ENCODE measurements around the gene KRTAP20-3.

The KRTAP20-3 gene

DNA sequence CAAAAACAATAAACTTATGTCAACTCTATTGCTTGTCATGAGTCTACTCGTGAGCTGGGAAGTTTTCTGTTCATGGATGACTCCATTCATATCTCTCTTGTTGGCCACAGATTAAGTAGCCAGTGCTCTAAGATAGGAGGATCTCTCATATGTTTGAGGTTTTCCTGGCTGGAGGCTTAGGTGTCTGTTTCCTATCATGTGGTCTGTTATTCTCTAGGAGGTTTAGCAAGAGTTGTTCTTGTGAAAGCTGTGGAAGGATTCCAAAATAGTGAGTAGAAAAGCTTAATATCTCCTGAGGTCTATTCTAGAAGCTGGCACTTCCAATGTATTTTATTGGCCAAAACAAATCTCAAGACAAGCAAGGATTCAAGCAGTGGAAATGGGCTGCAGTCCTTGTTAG is 13.5 kb upstream of the KRTAP20-3 start:
- H3K4me3 ChIP-seq (ENCODE audit: low read length) = no peak overlapping the region
- H3K4me1 ChIP-seq (ENCODE audit: control insufficient read depth, insufficient read depth, low read length) = no peaks in the 10 kb centered on the region
- no peak overlapping the region for H3K27ac ChIP-seq (ENCODE audit: low read depth, low read length)
- no peaks in the 10 kb centered on the region for H3K36me3 ChIP-seq (ENCODE audit: control insufficient read depth, insufficient read depth, low read length)
- no peaks in the 10 kb centered on the region for H3K27me3 ChIP-seq (ENCODE audit: control insufficient read depth, insufficient read depth, low read length)
- no peak overlapping the region for H3K9ac ChIP-seq (ENCODE audit: low read length)

DNA sequence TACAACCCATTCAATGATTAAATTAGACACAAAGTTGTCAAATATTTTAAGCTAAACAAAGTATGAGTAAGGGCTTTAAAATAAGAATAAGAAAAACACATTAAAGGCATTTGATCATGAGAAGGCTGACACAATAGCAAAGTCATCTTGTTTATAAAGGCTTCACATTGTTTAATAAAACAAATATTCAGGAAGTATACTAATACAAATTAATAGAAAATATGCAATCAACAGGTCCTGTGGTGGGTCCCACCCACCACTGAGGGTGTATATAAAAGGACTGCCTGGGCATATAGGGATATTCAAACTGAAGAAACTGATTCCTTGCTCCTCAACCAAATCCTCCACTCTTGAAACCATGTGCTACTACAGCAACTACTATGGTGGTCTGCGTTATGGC is 7.8 kb upstream of the KRTAP20-3 start, which contains the start of gene KRTAP20-2:
KRTAP20-2 (plus strand) TSS at position 301 of the 400 bp plus-strand sequence; CDS start at position 359, 58 bp downstream.
- Histone ChIP-seq H3K27me3 (ENCODE audit: control insufficient read depth, insufficient read depth, low read length) (no peaks in the 10 kb centered on the region), H3K27ac (ENCODE audit: low read depth, low read length) (no peak within 1 kb of the TSS), H3K4me3 (ENCODE audit: low read length) (no peak within 1 kb of the TSS)

GRCh38 chr21:30638686-30639085 is 4.0 kb upstream of the KRTAP20-3 start:
- no peaks in the 10 kb centered on the region for H3K4me1 ChIP-seq (ENCODE audit: control insufficient read depth, insufficient read depth, low read length)
- no peaks in the 10 kb centered on the region for H3K36me3 ChIP-seq (ENCODE audit: control insufficient read depth, insufficient read depth, low read length)
- no peak overlapping the region for H3K27ac ChIP-seq (ENCODE audit: low read depth, low read length)
- H3K9ac ChIP-seq (ENCODE audit: low read length) = no peak overlapping the region
- no peak overlapping the region for H3K4me3 ChIP-seq (ENCODE audit: low read length)
- no peaks in the 10 kb centered on the region for H3K27me3 ChIP-seq (ENCODE audit: control insufficient read depth, insufficient read depth, low read length)

More for the DNA sequence above, 7.8 kb upstream of the KRTAP20-3 start, which contains the start of gene KRTAP20-2:
- Histone ChIP-seq H3K9ac (ENCODE audit: low read length) (no peak within 1 kb of the TSS), H3K4me1 (ENCODE audit: control insufficient read depth, insufficient read depth, low read length) (no peaks in the 10 kb centered on the region), H3K36me3 (ENCODE audit: control insufficient read depth, insufficient read depth, low read length) (no peaks in the 10 kb centered on the region)

- no peak overlapping the region for H3K27ac ChIP-seq (ENCODE audit: low read depth, low read length)
- H3K36me3 ChIP-seq (ENCODE audit: control insufficient read depth, insufficient read depth, low read length) = no peaks in the 10 kb centered on the region
- no peaks in the 10 kb centered on the region for H3K4me1 ChIP-seq (ENCODE audit: control insufficient read depth, insufficient read depth, low read length)
- no peak overlapping the region for H3K9ac ChIP-seq (ENCODE audit: low read length)
- no peak overlapping the region for H3K4me3 ChIP-seq (ENCODE audit: low read length)
- H3K27me3 ChIP-seq (ENCODE audit: control insufficient read depth, insufficient read depth, low read length) = no peaks in the 10 kb centered on the region
These were observed 4.3 kb downstream of the KRTAP20-3 start for GRCh38 chr21:30646904-30647414.

DNA sequence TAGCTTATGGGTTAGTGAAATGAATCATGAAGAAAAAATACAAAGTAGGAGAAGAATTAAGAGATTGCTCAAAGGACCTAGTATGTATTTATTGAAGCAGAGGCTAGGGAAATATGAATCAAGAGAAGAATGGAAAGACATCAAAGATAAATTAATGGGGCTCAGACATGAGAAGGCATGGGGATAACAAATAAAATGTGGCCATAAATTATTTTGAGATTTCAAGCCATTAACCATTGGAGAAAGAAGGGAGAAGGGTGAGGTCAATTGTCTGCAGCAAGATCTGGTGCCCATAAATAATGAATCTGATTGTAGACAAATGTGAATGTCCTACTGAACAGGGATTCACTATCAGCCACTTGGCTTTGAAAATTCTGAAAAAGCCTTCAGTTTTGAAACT is 10.2 kb downstream of the KRTAP20-3 start:
- Histone ChIP-seq H3K27me3 (ENCODE audit: control insufficient read depth, insufficient read depth, low read length) (no peaks in the 10 kb centered on the region), H3K9ac (ENCODE audit: low read length) (no peak overlapping the region), H3K27ac (ENCODE audit: low read depth, low read length) (no peak overlapping the region), H3K4me3 (ENCODE audit: low read length) (no peak overlapping the region), H3K4me1 (ENCODE audit: control insufficient read depth, insufficient read depth, low read length) (no peaks in the 10 kb centered on the region), H3K36me3 (ENCODE audit: control insufficient read depth, insufficient read depth, low read length) (no peaks in the 10 kb centered on the region)

DNA sequence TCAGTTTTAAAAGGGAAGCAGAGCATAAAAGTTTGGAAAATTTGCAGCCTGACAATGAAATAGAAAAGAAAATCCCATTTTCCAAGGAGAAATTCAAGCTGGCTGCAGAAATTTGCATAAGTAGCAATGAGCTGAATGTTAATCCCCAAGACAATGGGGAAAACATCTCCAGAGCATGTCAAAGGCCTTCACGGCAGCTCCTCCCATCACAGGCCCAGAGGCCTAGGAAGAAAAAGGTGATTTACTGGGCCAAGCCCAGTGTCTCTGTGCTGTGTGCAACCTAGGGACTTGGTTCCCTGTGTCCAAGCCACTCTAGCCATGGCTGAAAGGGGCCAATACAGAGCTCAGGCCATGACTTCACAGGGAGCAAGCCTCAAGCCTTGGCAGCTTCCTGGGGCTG is 26.1 kb downstream of the KRTAP20-3 start:
- no peaks in the 10 kb centered on the region for H3K36me3 ChIP-seq (ENCODE audit: control insufficient read depth, insufficient read depth, low read length)
- H3K4me1 ChIP-seq (ENCODE audit: control insufficient read depth, insufficient read depth, low read length) = no peaks in the 10 kb centered on the region
- no peak overlapping the region for H3K4me3 ChIP-seq (ENCODE audit: low read length)
- no peak overlapping the region for H3K9ac ChIP-seq (ENCODE audit: low read length)
- no peak overlapping the region for H3K27ac ChIP-seq (ENCODE audit: low read depth, low read length)
- no peaks in the 10 kb centered on the region for H3K27me3 ChIP-seq (ENCODE audit: control insufficient read depth, insufficient read depth, low read length)

DNA sequence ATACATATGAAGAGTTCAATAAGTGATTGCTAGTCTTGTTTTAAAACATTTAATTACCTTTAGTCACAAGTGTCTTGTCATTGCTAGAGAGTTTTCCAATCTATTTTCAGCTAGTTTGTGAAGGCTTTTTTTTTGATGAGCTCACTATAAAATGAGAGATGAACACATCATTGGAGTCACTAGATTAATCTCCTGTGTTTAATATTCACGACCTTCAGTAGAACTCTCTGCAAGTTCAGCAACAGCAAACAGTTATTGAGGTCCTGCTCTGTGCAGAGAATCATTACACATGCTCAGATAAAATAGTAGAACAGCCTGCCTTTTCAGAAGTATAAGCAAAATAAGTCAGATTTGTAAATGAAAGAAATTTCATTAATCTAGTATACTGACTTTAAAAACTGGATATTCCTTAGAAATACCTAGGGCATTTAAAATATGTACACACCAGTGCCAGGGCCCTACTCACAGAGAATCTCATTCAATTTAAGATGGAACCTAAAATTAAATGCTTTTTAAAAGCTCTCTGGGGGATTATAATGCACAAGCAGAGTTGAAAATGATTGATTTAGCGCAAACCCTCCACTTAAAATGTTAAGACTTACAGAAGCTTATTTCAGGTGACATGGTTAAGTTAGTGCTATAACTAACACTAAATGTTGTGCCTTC is 30.5 kb downstream of the KRTAP20-3 start:
- H3K9ac ChIP-seq (ENCODE audit: low read length) = no peak overlapping the region
- H3K36me3 ChIP-seq (ENCODE audit: control insufficient read depth, insufficient read depth, low read length) = no peaks in the 10 kb centered on the region
- H3K27ac ChIP-seq (ENCODE audit: low read depth, low read length) = no peak overlapping the region
- H3K4me3 ChIP-seq (ENCODE audit: low read length) = no peak overlapping the region
- no peaks in the 10 kb centered on the region for H3K27me3 ChIP-seq (ENCODE audit: control insufficient read depth, insufficient read depth, low read length)
- no peaks in the 10 kb centered on the region for H3K4me1 ChIP-seq (ENCODE audit: control insufficient read depth, insufficient read depth, low read length)

- no peak overlapping the region for H3K27ac ChIP-seq (ENCODE audit: low read depth, low read length)
- H3K27me3 ChIP-seq (ENCODE audit: control insufficient read depth, insufficient read depth, low read length) = no peaks in the 10 kb centered on the region
- no peaks in the 10 kb centered on the region for H3K36me3 ChIP-seq (ENCODE audit: control insufficient read depth, insufficient read depth, low read length)
- no peaks in the 10 kb centered on the region for H3K4me1 ChIP-seq (ENCODE audit: control insufficient read depth, insufficient read depth, low read length)
- H3K9ac ChIP-seq (ENCODE audit: low read length) = no peak overlapping the region
- no peak overlapping the region for H3K4me3 ChIP-seq (ENCODE audit: low read length)
These were observed 31.6 kb downstream of the KRTAP20-3 start for GRCh38 chr21:30674312-30674711.

GRCh38 chr21:30676737-30677136 is 34.1 kb downstream of the KRTAP20-3 start:
- H3K4me3 ChIP-seq (ENCODE audit: low read length) = no peak overlapping the region
- H3K27ac ChIP-seq (ENCODE audit: low read depth, low read length) = no peak overlapping the region
- no peaks in the 10 kb centered on the region for H3K27me3 ChIP-seq (ENCODE audit: control insufficient read depth, insufficient read depth, low read length)
- H3K9ac ChIP-seq (ENCODE audit: low read length) = no peak overlapping the region
- no peaks in the 10 kb centered on the region for H3K36me3 ChIP-seq (ENCODE audit: control insufficient read depth, insufficient read depth, low read length)
- H3K4me1 ChIP-seq (ENCODE audit: control insufficient read depth, insufficient read depth, low read length) = no peaks in the 10 kb centered on the region

- no peak overlapping the region for H3K9ac ChIP-seq (ENCODE audit: low read length)
- no peaks in the 10 kb centered on the region for H3K27me3 ChIP-seq (ENCODE audit: control insufficient read depth, insufficient read depth, low read length)
- no peak overlapping the region for H3K27ac ChIP-seq (ENCODE audit: low read depth, low read length)
- H3K4me1 ChIP-seq (ENCODE audit: control insufficient read depth, insufficient read depth, low read length) = no peaks in the 10 kb centered on the region
- no peaks in the 10 kb centered on the region for H3K36me3 ChIP-seq (ENCODE audit: control insufficient read depth, insufficient read depth, low read length)
- H3K4me3 ChIP-seq (ENCODE audit: low read length) = no peak overlapping the region
These were observed 37.9 kb downstream of the KRTAP20-3 start for GRCh38 chr21:30680586-30680985.

DNA sequence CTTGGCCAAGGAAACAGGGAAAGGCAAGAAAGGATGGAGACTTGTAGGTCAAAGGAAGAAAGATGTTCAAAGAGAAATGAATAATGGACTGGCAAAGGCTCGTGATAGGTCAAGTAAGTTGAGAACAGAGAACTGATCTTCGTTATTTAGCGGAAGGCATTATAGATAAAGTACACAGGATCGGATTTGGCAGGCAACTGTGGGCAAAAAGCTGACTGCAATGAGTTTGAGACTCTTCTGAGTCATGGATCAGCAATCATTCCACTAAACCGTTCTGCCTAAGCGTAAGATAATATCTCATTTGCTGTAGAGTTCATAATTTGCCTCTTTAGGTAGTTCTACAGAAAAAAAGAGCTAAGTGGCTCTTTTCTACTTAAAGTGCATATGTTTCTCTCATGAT is 41.8 kb downstream of the KRTAP20-3 start:
- no peak overlapping the region for H3K27ac ChIP-seq (ENCODE audit: low read depth, low read length)
- H3K27me3 ChIP-seq (ENCODE audit: control insufficient read depth, insufficient read depth, low read length) = no peaks in the 10 kb centered on the region
- H3K36me3 ChIP-seq (ENCODE audit: control insufficient read depth, insufficient read depth, low read length) = no peaks in the 10 kb centered on the region
- H3K9ac ChIP-seq (ENCODE audit: low read length) = no peak overlapping the region
- H3K4me3 ChIP-seq (ENCODE audit: low read length) = no peak overlapping the region
- no peaks in the 10 kb centered on the region for H3K4me1 ChIP-seq (ENCODE audit: control insufficient read depth, insufficient read depth, low read length)

DNA sequence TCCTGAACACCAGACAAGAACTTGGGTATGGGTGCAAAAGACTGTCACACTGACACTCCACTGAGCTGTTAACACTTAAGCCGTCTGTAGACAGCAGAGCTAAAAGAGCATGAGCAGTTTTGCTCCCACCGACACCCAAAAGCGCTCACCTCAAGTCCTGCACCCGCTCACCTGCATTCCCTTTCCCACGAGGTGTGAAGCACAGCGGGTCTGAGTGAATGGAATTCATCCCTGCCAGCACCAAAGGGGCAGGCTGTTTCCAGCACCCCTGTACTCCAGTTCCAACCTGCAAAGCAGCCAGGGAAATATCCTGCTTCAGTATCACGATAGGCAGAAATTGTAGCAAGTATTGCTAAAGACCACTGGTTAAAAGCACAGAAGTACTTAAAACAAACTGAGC is 47.2 kb downstream of the KRTAP20-3 start:
- H3K9ac ChIP-seq (ENCODE audit: low read length) = no peak overlapping the region
- H3K4me1 ChIP-seq (ENCODE audit: control insufficient read depth, insufficient read depth, low read length) = no peaks in the 10 kb centered on the region
- no peaks in the 10 kb centered on the region for H3K36me3 ChIP-seq (ENCODE audit: control insufficient read depth, insufficient read depth, low read length)
- H3K27ac ChIP-seq (ENCODE audit: low read depth, low read length) = no peak overlapping the region
- no peak overlapping the region for H3K4me3 ChIP-seq (ENCODE audit: low read length)
- no peaks in the 10 kb centered on the region for H3K27me3 ChIP-seq (ENCODE audit: control insufficient read depth, insufficient read depth, low read length)

Data from rectal smooth muscle tissue (tissue), 1 donor.